Activated CD8-positive, alpha-beta memory T cell treated with anti-CD3 and anti-CD28 coated beads for 36 hours (primary cell): Measurements from ENCODE around the gene ZDHHC18. TPM values are rescaled to one million over a fixed set of nuclear protein-coding genes. Genes with fewer than 3 reads are reported as not detected.

ENCODE experiments used
- CTCF ChIA-PET: fragments of 350-600 bp; sonication (Branson Sonifier 250); formaldehyde crosslinking; loops from one replicate; lab custom pipeline; 2021; ENCODE audit warnings: antibody characterized with exemption; lab: Charles Lee
- POLR2A ChIA-PET: fragments of 350-600 bp; sonication (Branson Sonifier 250); formaldehyde crosslinking; loops from one replicate; lab custom pipeline; 2021; ENCODE audit warnings: antibody characterized with exemption; lab: Charles Lee
- total RNA-seq, 2 experiments: library from RNA; stranded (reverse); gene quantifications; one replicate each; pipeline ENCODE4 v1.2.3, GENCODE V29; 2021

Gene ZDHHC18
- total RNA-seq, 2 experiments from 2014 or later = 61.3 to 64.4 TPM

DNA sequence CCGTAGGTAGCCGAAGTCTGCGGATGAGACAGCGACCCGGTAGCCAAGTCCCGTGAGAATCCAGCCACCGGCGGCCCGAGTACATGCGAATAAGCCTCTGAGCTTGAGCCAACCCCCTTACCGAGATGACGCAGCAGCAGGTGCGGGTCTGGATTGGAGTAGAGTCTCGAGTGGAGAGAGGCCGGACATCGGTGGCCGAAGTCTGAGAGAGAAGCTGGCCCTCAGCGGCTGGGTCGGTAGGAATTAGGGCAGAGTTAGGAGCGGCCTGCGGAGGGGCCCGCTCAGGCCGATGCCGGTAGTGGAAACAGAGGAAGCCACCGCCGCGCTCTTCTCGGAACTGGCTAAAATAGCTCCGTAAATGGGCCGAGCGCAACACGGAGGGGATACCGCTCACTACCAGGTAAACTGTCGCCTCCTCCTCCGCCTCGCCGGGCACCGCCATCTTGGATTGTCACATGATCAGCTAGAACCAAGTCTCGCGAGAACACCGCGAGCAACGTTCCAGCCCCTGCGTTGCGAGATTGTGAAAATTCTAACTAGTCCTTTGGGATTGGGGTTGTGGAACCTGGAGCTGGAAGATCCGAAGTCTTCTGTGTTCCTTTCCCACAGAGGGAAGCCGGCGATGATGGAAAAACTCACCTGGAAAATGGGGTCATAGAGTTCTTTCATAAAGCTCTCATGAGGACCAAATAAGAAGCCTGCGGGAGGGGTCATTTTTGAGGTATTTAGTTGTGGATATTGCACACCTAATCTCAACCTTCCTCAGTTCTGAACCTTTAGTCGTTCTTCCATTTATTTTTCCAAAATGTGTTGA, 73.7 kb downstream of the ZDHHC18 start, which contains the start of gene GPATCH3:
Gene GPATCH3, minus strand, starts transcription at position 467 of the 814 bp plus-strand sequence. Its CDS starts 25 bp downstream, at position 442.
- CTCF ChIA-PET = interaction anchor here (2.3 kb wide), 1 partner anchor 10 kb away, joined by 10 read pairs; the partner anchor contains the start of gene GPN2

DNA sequence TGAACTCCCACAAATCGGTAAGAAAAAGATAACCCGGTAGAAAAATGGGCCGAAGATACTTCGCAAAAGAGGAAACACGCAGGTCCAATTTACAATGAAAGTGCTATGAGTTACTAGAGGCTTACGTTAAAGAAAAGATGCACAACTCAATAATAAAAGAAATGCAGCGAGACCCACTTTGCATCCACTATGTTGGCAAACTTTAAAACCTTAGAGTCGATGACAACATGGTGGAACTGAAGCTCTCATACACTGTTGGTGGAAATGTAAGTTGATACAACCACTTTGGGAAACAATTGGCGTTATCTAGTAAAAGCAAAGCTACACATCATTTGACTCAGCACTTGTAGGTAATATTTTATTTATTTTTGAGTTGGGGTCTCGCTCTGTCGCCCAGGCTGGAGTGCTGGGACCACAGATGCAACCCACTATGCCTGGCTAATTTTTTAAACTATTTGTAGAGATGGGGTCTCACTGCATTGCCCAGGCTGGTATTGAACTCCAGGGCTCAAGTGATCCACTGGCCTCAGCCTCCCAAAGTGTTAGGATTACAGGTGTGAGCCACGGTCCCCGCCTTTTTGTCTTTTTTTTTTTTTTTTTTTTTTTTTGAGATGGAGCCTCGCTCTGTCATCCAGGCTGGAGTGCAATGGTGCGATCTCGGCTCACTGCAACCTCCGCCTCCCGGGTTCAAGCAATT, 74.5 kb downstream of the ZDHHC18 start:
- CTCF ChIA-PET = interaction anchor here (0.6 to 2.3 kb wide), 4 partner anchors 11 to 871 kb away, joined by 3 to 10 read pairs (median 4); partner anchors contain the start of gene GPN2
- POLR2A ChIA-PET = interaction anchor here (0.7 to 2.2 kb wide), 6 partner anchors 11 to 401 kb away, joined by 3 to 26 read pairs (median 6); partner anchors contain the start of genes GPN2, NUDC and SLC9A1

More for the DNA sequence above, 73.7 kb downstream of the ZDHHC18 start, which contains the start of gene GPATCH3:
- POLR2A ChIA-PET = interaction anchor here (0.7 to 2.2 kb wide), 6 partner anchors 10 to 400 kb away, joined by 3 to 26 read pairs (median 6); partner anchors contain the start of genes GPN2, NUDC and SLC9A1

Other genes with a start within 250 kb of the ZDHHC18 start
- gene ARID1A, start 130.7 kb upstream of the ZDHHC18 start, total RNA-seq = 10 to 100 TPM; 85.7 to 87.5 TPM
- gene PIGV, start 38.7 kb upstream of the ZDHHC18 start, total RNA-seq = 10 to 100 TPM; 27.3 to 31.6 TPM
- gene SFN, start 36.5 kb downstream of the ZDHHC18 start, total RNA-seq = under 1 TPM; 0.21 to 0.27 TPM
- 10 to 100 TPM; 73.0 to 78.4 TPM for gene GPN2, start 63.6 kb downstream of the ZDHHC18 start, total RNA-seq
- 10 to 100 TPM; 14.5 to 15.2 TPM for gene GPATCH3, start 73.8 kb downstream of the ZDHHC18 start, total RNA-seq
- not detected for gene NR0B2, start 87.3 kb downstream of the ZDHHC18 start, total RNA-seq
- 100 to 1,000 TPM; 160 to 161 TPM for gene NUDC, start 95.1 kb downstream of the ZDHHC18 start, total RNA-seq
- under 1 TPM in 1 of 2 experiments, not detected in 1; 0.15 TPM for gene KDF1, start 133.8 kb downstream of the ZDHHC18 start, total RNA-seq
- under 1 TPM; 0.55 to 0.99 TPM for gene TRNP1, start 167.0 kb downstream of the ZDHHC18 start, total RNA-seq
- not detected for gene TENT5B, start 186.2 kb downstream of the ZDHHC18 start, total RNA-seq